ENCODE results near the gene MGAM2. TPM values are rescaled to one million over a fixed set of nuclear protein-coding genes. Genes with fewer than 3 reads are reported as not detected.

The MGAM2 gene
- total RNA-seq, 2 donors from 2014 or later, result 25.8 to 41.1 TPM

GRCh38 chr7:142240546-142240945, 129.0 kb downstream of the MGAM2 start:
- intact Hi-C loops (cut with DNase I, micrococcal nuclease), result no loop called here
- no peak for DNase-seq
- no peak for ATAC-seq

- intact Hi-C loops (cut with DNase I, micrococcal nuclease), result no loop called here
- ATAC-seq (no peak), DNase-seq (no peak)
Measured at GRCh38 chr7:142243823-142244222, 132.3 kb downstream of the MGAM2 start.

GRCh38 chr7:142248166-142249160, 136.9 kb downstream of the MGAM2 start:
- intact Hi-C loops (cut with DNase I, micrococcal nuclease), result no loop called here
- ATAC-seq (no peak), DNase-seq (no peak)

GRCh38 chr7:142249918-142250317, 138.4 kb downstream of the MGAM2 start:
- no peak for ATAC-seq
- intact Hi-C loops (cut with DNase I, micrococcal nuclease), result no loop called here

GRCh38 chr7:142250705-142251104, 139.2 kb downstream of the MGAM2 start:
- DNase-seq, result no peak
- intact Hi-C loops (cut with DNase I, micrococcal nuclease), result no loop called here
- no peak for ATAC-seq

More at GRCh38 chr7:142249918-142250317, 138.4 kb downstream of the MGAM2 start:
- no peak for DNase-seq

- DNase-seq, result no peak
- intact Hi-C loops (cut with DNase I, micrococcal nuclease), result no loop called here
- no peak for ATAC-seq
Measured at GRCh38 chr7:142257958-142258357, 146.4 kb downstream of the MGAM2 start, which contains the start of gene PRSS58. PRSS58 (minus strand) TSS chr7:142258058; CDS start chr7:142257707, 351 bp downstream.

GRCh38 chr7:142263598-142264380, 152.3 kb downstream of the MGAM2 start:
- no peak for DNase-seq
- intact Hi-C loops (cut with DNase I, micrococcal nuclease), result no loop called here
- ATAC-seq, result no peak

Other genes starting within 250 kb of the MGAM2 start
- not detected for gene OR9A4, start 195.3 kb upstream of the MGAM2 start, total RNA-seq
- under 1 TPM in 1 of 2 donors, not detected in 1; 0.55 TPM for gene CLEC5A, start 164.7 kb upstream of the MGAM2 start, total RNA-seq
- not detected for gene TAS2R38, start 137.9 kb upstream of the MGAM2 start, total RNA-seq
- 1 to 10 TPM; 1.0 to 2.8 TPM for gene MGAM, start 115.8 kb upstream of the MGAM2 start, total RNA-seq
- not detected for gene PRSS58, start 146.3 kb downstream of the MGAM2 start, total RNA-seq